Measurements from ENCODE around the gene CD40. TPM values are rescaled to one million over a fixed set of nuclear protein-coding genes. Genes with fewer than 3 reads are reported as not detected.

The CD40 gene
- total RNA-seq, 2 experiments from 2014 or later: 4.6 to 5.3 TPM

DNA sequence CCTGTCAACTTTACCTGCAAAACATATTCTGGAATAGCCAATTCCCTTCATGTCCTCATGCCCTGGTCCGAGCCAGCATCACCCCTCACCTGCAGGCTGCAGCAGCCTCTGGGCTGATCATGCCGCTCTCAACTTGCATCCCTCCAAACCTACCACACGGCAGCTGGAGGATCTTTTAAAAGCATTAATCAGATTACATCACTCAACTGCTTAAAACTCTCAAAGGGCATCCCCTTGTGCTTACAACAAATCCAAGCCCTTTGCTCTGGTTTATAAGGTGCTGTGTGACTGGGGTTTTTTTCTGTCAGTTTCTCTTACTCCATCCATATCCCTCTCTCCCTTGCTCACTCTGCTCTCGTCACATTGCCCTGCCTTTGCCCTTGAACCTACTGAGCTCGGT, 24.0 kb downstream of the CD40 start:
- Mint-ChIP-seq H3K9me3 (no peaks in the 10 kb centered on the region), H3K27me3 (peaks cover 28% of the 10 kb centered on the region), H3K36me3 (no peaks in the 10 kb centered on the region)

GRCh38 chr20:46144432-46145025, 26.4 kb downstream of the CD40 start:
- peaks cover 19% of the 10 kb centered on the region for H3K27me3 Mint-ChIP-seq
- H3K9me3 Mint-ChIP-seq: no peaks in the 10 kb centered on the region

More for the DNA sequence above, 24.0 kb downstream of the CD40 start:
- H3K4me1 Mint-ChIP-seq: no peaks in the 10 kb centered on the region
- no peak overlapping the region for H3K27ac Mint-ChIP-seq
- no peak overlapping the region for H3K4me3 Mint-ChIP-seq
- DNase-seq: no peak

DNA sequence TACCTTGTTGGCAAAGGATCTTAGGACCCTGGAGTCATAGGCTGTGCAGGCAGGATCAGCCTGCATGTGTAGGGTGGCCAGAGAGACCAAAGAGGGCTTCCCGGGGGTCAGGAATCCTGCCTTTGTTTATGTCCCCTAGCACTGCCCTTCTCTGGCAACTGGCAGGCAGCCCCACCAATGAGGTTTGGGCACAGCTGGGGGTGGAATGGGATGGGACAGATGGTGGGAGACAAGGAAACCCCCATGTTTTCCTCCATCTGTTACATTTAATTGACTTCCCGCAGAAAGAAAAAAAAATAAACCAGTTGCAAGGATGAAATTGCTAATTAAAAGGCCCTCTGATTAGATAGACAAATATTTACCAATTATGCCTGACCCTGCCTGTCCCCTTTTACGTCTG, 27.6 kb downstream of the CD40 start:
- Mint-ChIP-seq H3K27ac (no peak overlapping the region), H3K36me3 (no peaks in the 10 kb centered on the region), H3K9me3 (no peaks in the 10 kb centered on the region), H3K27me3 (peaks cover 19% of the 10 kb centered on the region), H3K4me3 (no peak overlapping the region), H3K4me1 (no peaks in the 10 kb centered on the region)
- no peak for DNase-seq

More at GRCh38 chr20:46144432-46145025, 26.4 kb downstream of the CD40 start:
- no peaks in the 10 kb centered on the region for H3K4me1 Mint-ChIP-seq
- H3K4me3 Mint-ChIP-seq: no peak overlapping the region
- no peak for DNase-seq
- H3K27ac Mint-ChIP-seq: no peak overlapping the region
- no peaks in the 10 kb centered on the region for H3K36me3 Mint-ChIP-seq

- Mint-ChIP-seq H3K9me3 (no peaks in the 10 kb centered on the region), H3K4me1 (no peaks in the 10 kb centered on the region), H3K27me3 (peaks cover under 1% of the 10 kb centered on the region), H3K27ac (no peak overlapping the region), H3K4me3 (no peak overlapping the region), H3K36me3 (no peaks in the 10 kb centered on the region)
- DNase-seq: no peak
Observed at GRCh38 chr20:46148313-46149208, 30.4 kb downstream of the CD40 start.

DNA sequence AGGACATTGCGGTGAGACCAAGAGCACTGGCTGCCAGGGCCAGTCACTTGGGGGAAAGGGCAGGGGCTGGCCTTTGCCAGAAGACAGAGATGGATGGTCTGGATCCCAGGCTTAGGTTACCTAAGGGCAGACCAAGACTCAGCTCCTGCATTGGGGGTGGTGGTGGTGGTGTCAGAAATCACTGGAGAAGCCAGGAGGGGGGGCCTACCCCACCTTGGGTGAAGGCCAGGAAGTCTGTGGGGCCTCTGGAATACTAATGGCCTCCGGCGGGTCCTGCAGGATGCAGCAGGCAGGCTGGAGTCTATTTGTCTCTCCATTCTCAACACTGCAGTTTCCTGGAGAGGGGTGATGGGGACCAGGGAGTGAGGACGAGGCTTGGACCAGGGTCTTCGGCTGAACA, 32.8 kb downstream of the CD40 start:
- no peak for DNase-seq
- no peaks in the 10 kb centered on the region for H3K4me1 Mint-ChIP-seq
- H3K27me3 Mint-ChIP-seq: peaks cover 8% of the 10 kb centered on the region
- no peaks in the 10 kb centered on the region for H3K9me3 Mint-ChIP-seq
- no peak overlapping the region for H3K27ac Mint-ChIP-seq
- H3K36me3 Mint-ChIP-seq: no peaks in the 10 kb centered on the region
- no peak overlapping the region for H3K4me3 Mint-ChIP-seq

GRCh38 chr20:46151936-46152335, 33.8 kb downstream of the CD40 start:
- Mint-ChIP-seq H3K9me3 (no peaks in the 10 kb centered on the region), H3K27me3 (peaks cover 8% of the 10 kb centered on the region), H3K4me1 (no peaks in the 10 kb centered on the region), H3K4me3 (no peak overlapping the region), H3K27ac (no peak overlapping the region), H3K36me3 (no peaks in the 10 kb centered on the region)
- peak; percentile 21 for DNase-seq

DNA sequence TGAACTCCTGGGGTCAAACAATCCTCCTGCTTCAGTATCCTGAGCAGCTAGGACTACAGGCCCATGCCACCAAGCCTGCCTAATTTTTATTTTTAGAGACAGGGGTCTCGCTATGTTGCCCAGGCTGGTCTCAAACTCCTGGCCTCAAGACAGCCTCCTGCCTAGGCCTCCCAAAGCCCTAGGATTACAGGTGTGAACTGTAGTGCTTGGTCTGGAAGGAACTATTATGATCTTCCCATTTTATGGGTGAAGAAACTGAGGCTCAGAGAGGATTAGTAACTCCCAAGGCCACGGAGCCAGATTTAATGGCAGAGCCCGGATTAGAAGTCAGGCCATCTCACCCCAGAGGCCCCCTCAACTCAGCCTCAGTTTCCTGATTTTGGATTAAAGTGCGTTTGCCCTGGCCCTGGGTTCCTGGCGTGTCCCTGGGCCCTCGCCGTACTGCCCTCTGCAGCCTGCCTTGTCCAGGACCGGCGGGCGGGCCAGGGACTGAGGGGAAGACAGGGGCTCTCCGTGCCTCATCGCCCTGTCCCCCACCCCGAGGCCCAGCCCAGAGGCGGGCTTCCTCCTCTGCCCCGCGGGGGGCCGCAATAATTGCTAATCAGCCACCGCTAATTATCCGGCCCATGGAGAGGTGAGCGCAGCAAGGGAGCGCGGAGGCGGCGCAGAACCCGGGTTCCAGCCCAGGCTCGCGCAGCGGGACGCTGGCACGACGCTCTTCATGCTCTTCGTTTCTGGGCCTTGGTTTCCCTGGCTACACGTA, 34.9 kb downstream of the CD40 start:
- Mint-ChIP-seq H3K27me3 (peaks cover 8% of the 10 kb centered on the region), H3K36me3 (no peaks in the 10 kb centered on the region), H3K4me3 (no peak overlapping the region), H3K27ac (no peak overlapping the region), H3K4me1 (no peaks in the 10 kb centered on the region), H3K9me3 (no peaks in the 10 kb centered on the region)
- DNase-seq: no peak

DNA sequence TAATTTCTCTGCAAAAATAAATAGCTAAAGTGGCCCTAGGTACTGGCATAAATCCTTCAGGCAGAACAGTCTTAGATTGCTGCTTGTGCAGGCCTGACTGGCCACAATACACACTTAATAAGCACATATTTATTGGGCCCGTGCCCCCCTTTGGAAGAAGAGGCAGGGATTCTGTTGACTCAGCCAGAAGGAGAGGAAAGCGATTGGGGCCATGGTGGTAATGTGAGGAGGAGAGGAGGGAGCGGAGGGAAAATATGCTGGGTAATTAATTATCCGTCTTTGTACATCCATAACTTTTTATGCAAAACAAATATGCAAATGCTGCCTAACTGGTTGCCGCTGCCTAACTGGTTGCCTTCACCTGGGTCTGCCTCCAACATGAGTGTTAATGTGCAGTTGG, 36.2 kb downstream of the CD40 start:
- no peaks in the 10 kb centered on the region for H3K9me3 Mint-ChIP-seq
- H3K4me3 Mint-ChIP-seq: no peak overlapping the region
- H3K27ac Mint-ChIP-seq: no peak overlapping the region
- H3K27me3 Mint-ChIP-seq: peaks cover 8% of the 10 kb centered on the region
- H3K36me3 Mint-ChIP-seq: no peaks in the 10 kb centered on the region
- no peaks in the 10 kb centered on the region for H3K4me1 Mint-ChIP-seq
- DNase-seq: no peak

DNA sequence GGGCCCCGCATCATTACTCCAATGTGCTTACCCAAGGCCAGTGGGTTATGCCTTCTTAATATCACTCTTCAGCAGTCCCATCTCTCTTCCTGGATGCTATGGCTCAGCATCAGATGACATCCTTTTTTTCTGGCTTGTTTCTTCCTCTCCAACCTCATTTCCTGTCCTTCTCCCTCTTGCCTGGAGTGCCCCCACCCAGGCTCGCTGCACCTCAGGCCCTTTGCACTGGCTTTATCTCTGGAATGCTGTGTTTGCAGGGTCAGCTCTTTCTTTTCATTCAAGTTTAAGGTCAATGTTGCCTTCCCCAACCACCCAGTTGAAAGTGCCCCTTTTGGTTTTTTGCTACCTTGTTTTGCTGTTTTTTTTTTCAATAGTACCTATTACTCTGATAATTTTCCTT, 36.7 kb downstream of the CD40 start:
- H3K36me3 Mint-ChIP-seq: no peaks in the 10 kb centered on the region
- H3K4me1 Mint-ChIP-seq: no peaks in the 10 kb centered on the region
- peaks cover 8% of the 10 kb centered on the region for H3K27me3 Mint-ChIP-seq
- no peaks in the 10 kb centered on the region for H3K9me3 Mint-ChIP-seq
- H3K27ac Mint-ChIP-seq: no peak overlapping the region
- DNase-seq: no peak
- H3K4me3 Mint-ChIP-seq: no peak overlapping the region

DNA sequence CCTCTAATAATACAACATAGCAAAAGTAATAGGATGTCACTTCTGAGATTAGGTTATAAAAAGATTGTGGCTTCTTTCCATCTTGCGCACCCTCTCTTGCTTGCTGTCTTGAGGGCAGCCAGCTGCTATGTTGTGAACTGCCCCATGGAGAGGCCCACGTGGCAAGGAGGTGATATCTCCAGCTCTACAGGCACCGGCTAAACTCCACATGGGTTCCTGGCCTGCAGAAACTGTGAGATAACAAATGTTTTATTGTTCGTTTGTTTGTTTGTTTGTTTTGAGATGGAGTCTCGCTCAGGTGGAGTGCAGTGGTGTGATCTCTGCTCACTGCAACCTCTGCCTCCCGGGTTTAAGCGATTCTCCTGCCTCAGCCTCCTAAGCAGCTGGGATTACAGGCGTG, 38.0 kb downstream of the CD40 start:
- Mint-ChIP-seq H3K27ac (no peak overlapping the region), H3K9me3 (no peaks in the 10 kb centered on the region), H3K27me3 (peaks cover 8% of the 10 kb centered on the region), H3K36me3 (no peaks in the 10 kb centered on the region), H3K4me1 (no peaks in the 10 kb centered on the region), H3K4me3 (no peak overlapping the region)
- no peak for DNase-seq

- Mint-ChIP-seq H3K27me3 (peaks cover 8% of the 10 kb centered on the region), H3K9me3 (no peaks in the 10 kb centered on the region), H3K36me3 (no peaks in the 10 kb centered on the region), H3K4me3 (no peak overlapping the region), H3K4me1 (no peaks in the 10 kb centered on the region), H3K27ac (no peak overlapping the region)
- no peak for DNase-seq
Observed at GRCh38 chr20:46157076-46157592, 39.0 kb downstream of the CD40 start.

GRCh38 chr20:46157625-46158024, 39.5 kb downstream of the CD40 start:
- no peak for DNase-seq
- no peaks in the 10 kb centered on the region for H3K4me1 Mint-ChIP-seq
- H3K9me3 Mint-ChIP-seq: no peaks in the 10 kb centered on the region
- H3K27ac Mint-ChIP-seq: no peak overlapping the region
- no peaks in the 10 kb centered on the region for H3K36me3 Mint-ChIP-seq
- H3K27me3 Mint-ChIP-seq: peaks cover 8% of the 10 kb centered on the region
- no peak overlapping the region for H3K4me3 Mint-ChIP-seq

DNA sequence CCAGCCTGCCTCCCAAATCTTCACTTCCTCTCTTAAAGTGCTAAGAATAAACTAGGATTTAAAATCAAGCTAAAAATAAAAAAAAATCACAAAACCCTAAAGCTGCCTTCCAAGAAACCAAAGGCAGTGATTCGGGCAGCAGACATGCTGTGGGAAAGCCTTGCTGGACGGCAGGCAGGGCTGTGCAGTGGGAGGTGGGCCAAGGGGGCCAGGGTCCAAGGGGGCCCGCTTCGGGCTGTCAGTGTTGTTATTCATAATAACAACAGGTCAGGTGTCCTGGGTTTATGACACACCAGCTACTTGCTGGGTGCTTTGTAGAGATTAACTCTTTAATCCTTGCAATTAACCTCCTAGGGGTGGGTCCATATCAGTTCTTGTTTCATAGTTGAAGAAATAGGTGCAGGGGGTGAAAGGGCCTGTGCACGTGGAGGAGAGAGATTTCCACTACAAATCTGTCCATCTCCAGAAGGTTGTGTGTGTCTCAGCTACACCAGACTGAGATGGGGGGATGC, 40.4 kb downstream of the CD40 start:
- H3K27ac Mint-ChIP-seq: no peak overlapping the region
- H3K4me3 Mint-ChIP-seq: no peak overlapping the region
- no peak for DNase-seq
- H3K36me3 Mint-ChIP-seq: no peaks in the 10 kb centered on the region
- no peaks in the 10 kb centered on the region for H3K9me3 Mint-ChIP-seq
- peaks cover 8% of the 10 kb centered on the region for H3K27me3 Mint-ChIP-seq
- no peaks in the 10 kb centered on the region for H3K4me1 Mint-ChIP-seq

DNA sequence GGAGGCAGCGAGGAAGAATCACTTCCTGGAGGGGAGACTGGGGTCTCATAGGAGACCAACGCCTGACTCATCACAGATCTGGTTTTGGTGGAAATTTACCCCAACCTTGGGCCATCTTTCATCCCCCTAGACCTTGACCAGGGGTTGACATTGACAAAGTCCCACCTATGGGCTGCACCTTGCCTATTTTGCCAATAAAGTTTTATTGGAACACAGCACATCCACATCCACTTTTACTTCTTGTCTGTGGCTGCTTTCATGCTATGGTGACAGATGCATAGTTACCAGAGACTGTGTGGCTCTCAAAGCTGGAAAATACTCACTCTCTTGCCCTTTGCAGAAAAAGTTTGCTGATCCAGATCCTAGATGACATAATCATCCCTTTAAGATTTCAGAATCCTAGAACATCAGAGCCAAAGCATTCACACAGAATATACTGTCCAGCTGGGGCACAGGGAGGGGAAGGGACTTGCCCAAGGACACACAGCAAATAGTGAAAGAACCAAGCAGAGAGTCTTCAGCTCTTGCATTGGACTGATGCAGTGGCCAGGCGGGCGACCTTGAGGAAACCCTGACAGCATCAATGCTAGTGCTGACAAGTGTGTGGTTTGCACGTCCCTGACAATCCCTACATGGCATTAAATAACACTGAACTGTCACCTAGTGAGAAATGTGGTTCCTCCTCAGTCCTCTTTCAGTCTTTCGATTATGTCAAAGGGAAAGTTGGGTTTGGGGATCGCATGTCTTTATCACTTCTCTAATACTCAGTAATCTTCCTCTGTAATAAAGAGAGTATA, 41.2 kb downstream of the CD40 start:
- H3K27ac Mint-ChIP-seq: no peak overlapping the region
- DNase-seq: no peak

More for the DNA sequence above, 41.2 kb downstream of the CD40 start:
- no peaks in the 10 kb centered on the region for H3K36me3 Mint-ChIP-seq
- no peaks in the 10 kb centered on the region for H3K9me3 Mint-ChIP-seq
- no peak overlapping the region for H3K4me3 Mint-ChIP-seq
- H3K27me3 Mint-ChIP-seq: peaks cover 10% of the 10 kb centered on the region
- H3K4me1 Mint-ChIP-seq: no peaks in the 10 kb centered on the region

All from activated naive CD8-positive, alpha-beta T cell treated with anti-CD3 and anti-CD28 coated beads for 36 hours (primary cell).